Right ventricle myocardium superior (tissue), 1 donor: ENCODE data around the gene SLC17A5. TPM values are rescaled to one million over a fixed set of nuclear protein-coding genes. Genes with fewer than 3 reads are reported as not detected.
"Not testable (repeated sequence)": the region's sequence is repeated elsewhere in the genome, so short reads cannot be mapped to it uniquely, and the experiment has no call there.

ENCODE experiments used
- ATAC-seq: fragments of 200-7000 bp; cut with Tn5 transposase; one replicate; pipeline ENCODE4 v1.9.1; 2020; ENCODE audit warnings: mild to moderate bottlenecking; ENCODE audit not compliant: poor library complexity
- DNase-seq: peaks from one replicate; pipeline ENCODE4 v3.0.0-alpha.2; 2020
- intact Hi-C: fragments of 100-400 bp; cut with DNase I; formaldehyde crosslinking; loops from one replicate; pipeline ENCODE4 v1.11.2; 2022
- total RNA-seq: library from RNA; stranded (reverse); fragmentation: NEBNext Ultra II Directional; extraction: Animal tissue kit (Norgen Biotek cat#: 25700); gene quantifications from one replicate; pipeline ENCODE4 v1.2.1, GENCODE V29; 2021
- donor health status: DM: no; HTN: yes; CAD: no; lungs with severe emphysema.

Gene SLC17A5
- total RNA-seq, 1 donor from 2014 or later = 4.1 TPM

DNA sequence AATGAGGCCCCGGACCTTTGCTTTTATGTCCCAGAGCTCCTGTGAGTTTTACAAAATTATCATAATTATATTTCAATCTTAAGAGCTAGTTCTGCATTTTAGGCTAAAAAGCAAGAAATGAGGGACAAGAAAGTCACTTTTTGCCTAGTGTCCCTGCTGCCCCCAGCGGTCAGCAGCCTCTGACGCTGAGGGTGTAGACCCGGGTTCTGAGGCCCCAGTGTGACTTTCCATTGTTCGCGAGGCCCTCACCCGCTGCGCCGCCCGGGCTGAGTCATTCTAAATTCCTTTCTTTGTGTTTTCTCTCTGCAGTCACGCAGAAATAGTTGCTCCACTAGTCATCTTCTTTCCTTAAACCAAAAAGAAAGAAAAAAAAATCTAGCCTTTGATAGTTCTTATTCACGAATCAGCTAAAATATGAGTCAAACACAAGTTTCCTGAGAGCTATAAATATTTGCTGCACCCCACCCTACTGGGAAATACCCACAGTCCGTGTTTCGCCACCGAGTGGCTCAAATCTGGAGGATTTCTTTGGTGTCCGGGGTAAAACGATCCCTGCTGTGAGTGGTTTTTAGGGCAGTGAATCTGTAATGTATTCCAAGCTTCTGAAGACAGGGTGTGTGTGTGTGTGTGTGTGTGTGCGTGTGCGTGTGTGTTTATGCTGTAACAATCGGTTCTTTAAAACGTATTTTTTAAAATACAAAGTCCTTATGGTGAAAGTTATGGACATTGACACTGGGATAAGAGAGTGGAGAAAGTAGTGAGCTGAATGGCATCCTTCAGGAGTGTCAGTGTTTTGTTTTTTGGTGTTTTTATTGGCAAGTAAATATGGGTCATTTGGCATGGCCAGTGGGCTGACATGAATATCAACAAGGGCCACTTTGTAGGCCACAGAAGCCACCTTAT, 73.3 kb downstream of the SLC17A5 start:
- ATAC-seq (peak; percentile 91), DNase-seq (peak; percentile 85)
- intact Hi-C loops = loop anchor here (10.0 kb wide), 1 partner anchor 56 kb away; the partner anchor contains the start of gene EEF1A1

DNA sequence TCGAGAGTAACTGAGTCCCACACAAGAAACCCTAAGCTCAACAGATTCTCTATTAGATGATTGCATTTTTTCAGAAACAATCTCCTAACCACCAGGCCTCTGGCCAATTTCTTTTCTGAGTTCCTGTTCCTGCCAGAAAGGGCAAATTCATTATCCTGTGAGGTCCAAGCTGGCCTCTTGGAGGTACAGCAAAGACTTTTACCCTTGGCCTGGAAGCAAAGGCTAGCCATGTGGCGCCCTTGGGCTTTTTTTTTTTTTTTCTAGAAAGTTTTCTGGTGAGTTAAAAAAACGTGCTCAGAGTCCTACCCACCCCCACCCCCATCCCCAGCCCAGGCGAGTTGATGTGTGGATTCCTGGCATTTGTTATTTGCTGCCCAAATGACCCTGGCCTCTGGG, 73.9 kb downstream of the SLC17A5 start:
- intact Hi-C loops = loop anchor here (10.0 kb wide), 1 partner anchor 55 kb away; the partner anchor contains the start of gene EEF1A1
- ATAC-seq (peak; percentile 72), DNase-seq (no peak)

DNA sequence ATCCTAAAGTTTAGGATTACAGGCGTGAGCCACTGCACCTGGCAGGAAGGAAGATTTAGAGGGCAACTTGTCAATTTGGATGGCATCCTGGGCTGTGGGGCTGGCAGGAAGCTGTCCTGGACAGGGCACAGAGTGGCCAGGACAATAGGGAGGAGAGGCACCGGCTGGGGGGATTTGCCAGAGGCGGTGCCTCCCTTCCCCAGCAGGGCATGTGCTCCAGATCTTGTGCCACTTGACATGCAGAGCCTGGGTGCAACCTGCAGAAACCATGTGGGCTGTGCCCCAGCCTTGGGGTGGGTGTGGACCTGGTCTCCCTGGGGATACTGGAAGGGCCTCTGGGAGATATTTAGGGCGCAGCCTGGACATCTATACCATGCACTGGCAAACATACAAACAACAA, 74.4 kb downstream of the SLC17A5 start:
- ATAC-seq (peak; percentile 25), DNase-seq (no peak)
- intact Hi-C loops = no loop called here

DNA sequence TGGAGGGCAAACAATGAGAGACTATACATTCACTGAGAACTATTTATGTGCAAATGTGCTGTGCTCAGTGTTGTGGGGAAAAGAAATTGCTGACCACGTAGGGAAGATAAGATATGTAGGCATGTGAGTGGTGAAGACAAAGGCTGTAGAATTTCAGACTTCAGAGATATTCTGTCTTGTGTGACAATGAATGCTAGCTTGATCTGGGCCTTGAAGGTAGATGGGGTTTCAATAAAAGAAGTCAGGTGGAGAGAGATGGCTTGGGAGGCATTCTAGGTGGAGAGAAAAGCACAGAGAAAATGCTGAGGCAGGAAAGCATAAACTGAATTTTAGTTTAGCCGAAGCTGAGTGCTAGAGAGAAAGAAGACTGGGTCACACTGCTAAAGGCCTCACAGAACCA, 76.1 kb downstream of the SLC17A5 start:
- ATAC-seq (no peak), DNase-seq (no peak)
- intact Hi-C loops = no loop called here

DNA sequence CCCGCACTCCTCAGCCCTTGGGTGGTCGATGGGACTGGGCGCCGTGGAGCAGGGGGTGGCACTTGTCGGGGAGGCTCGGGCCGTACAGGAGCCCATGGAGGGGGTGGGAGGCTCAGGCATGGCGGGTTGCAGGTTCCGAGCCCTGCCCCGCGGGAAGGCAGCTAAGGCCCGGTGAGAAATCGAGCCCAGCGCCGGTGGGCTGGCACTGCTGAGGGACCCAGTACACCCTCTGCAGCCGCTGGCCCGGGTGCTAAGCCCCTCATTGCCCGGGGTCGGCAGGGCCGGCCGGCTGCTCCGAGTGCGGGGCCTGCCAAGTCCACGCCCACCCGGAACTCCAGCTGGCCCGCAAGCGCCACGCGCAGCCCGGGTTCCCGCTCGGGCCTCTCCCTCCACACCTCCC, 81.3 kb downstream of the SLC17A5 start:
- ATAC-seq, DNase-seq, intact Hi-C loops: not testable (repeated sequence)

DNA sequence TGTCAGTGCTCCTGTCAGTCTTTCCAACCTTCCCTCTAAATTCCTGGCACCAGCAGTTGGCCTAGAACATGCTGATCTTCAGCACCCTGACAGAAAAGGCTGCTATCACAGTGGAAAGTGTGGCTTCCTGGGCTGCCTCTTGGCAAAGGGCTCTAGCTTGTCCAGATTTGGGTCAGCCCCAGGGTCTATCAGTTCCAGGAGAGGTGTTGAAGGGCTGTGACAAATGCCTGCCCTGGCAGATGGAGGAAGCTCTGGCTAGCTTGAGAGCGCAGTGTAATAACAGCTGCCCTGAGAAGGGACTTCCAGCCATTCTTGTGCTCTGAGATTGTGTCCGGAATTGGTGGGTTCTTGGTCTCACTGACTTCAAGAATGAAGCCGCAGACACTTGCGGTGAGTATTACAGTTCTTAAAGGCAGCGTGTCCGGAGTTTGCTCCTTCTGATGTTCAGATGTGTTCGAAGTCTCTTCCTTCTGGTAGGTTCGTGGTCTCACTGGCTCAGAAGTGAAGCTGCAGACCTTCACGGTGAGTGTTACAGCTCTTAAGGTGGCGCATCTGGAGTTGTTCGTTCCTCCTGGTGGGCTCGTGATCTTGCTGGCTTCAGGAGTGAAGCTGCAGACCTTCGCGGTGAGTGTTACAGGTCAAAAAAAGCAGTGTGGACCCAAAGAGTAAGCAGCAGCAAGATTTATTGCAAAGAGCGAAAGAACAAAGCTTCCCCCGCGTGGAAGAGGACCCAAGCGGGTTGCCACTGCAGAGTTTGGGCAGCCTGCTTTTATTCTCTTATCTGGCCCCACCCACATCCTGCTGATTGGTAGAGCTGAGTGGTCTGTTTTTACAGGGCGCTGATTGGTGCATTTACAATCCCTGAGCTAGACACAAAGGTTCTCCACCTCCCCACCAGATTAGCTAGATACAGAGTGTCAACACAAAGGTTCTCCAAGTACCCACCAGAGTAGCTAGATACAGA, 82.3 kb downstream of the SLC17A5 start:
- ATAC-seq = peak; percentile 98
- DNase-seq = peak; percentile 65
- intact Hi-C loops = not testable (repeated sequence)

DNA sequence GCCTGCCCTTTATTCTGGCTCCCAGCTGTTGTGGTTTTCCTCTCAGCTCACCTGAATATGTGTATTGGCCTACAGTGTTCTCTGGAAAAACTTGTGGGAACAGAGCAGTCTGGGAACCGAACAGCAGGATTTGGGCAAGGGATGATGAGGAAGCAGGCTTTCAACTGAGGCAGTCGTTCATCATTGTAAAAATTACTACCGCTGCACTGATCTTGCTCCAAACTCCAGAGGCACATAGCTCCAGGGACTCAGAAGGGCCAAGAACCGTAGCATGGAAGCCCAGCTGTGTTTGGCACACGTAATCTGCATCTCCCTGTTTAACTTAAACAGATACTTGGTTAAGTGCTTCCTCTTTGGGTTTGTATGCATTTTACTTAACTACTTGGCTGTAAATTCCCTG, 84.7 kb downstream of the SLC17A5 start:
- DNase-seq = no peak
- intact Hi-C loops = no loop called here
- ATAC-seq = no peak

DNA sequence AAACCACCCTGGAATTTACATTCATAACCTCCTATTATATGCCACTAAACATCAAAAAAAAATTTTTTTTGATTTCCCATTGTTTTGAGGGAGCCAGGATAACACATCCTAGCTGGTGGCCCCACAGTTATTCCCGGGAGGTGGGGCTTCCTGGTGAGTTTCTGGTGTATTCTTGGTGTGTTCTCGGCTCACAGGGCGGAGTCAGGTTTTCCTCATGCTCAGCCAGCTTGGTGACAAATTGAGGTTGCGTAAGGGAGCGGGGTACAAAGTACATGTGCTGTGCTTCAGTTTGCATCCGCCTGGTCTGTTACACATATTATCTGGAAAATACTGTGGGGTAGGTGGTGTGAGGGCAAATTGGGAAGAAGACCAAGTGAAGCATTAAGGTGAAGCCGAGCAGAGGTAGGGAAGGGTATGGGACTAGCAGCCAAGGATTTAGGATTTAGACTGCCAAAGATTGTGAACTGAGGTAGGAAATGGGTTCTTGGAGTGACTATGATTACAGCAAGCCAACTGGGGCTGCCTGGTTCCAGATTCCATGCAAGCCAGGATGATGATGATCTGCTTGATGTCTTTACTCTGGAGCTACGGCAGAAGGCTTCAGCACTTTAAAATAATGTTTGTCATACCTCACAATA, 86.7 kb downstream of the SLC17A5 start:
- ATAC-seq = peak; percentile 34
- DNase-seq = peak; percentile 68
- intact Hi-C loops = no loop called here

DNA sequence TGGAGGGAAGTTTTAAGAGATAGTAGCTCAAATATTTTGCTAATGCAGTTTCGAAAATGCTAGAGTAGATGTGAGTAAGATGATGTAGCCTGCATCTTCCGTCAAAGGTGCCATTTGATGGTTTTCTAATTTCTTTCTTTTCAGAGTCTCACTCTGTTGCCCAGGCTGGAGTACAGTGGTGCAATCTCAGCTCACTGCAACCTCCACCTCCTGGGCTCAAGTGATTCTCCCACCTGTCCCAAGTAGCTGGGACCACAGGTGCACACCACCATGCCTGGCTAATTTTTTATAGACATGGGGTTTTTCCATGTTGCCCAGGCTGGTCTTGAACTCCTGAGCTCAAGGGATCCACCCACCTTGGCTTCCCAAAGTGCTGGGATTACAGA, 87.3 kb downstream of the SLC17A5 start:
- intact Hi-C loops, ATAC-seq, DNase-seq: not testable (repeated sequence)

DNA sequence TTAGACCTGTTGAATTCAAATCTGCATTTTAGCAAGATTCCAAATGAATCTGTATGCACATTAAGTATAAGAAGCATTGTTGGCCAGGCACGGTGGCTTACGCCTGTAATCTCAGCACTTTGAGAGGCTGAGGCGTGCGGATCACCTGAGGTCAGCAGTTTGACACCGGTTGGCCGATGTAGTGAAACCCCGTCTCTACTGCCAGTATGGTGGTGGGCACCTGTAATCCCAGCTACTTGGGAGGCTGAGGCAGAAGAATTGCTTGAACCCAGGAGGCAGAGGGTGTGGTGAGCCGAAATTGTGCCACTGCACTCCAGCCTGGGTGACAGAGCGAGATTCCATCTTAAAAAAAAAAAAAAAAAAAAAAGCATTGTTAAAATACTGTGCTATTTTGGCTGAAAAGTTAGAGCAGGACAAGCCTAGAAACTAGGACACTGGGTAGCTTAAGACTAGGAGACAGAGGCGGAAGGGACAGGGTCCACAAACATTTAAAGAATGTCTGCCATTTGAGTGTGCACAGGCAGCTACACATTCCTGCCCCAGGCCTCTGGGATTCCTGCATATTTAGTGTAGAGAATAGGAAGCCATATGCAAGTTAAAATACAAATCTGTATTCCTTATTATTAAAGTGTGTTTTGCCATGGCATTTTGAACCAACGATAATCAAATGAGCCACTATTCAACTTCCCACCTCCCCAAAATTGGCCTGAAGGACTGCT, 87.9 kb downstream of the SLC17A5 start:
- intact Hi-C loops = no loop called here
- no peak for DNase-seq
- no peak for ATAC-seq

DNA sequence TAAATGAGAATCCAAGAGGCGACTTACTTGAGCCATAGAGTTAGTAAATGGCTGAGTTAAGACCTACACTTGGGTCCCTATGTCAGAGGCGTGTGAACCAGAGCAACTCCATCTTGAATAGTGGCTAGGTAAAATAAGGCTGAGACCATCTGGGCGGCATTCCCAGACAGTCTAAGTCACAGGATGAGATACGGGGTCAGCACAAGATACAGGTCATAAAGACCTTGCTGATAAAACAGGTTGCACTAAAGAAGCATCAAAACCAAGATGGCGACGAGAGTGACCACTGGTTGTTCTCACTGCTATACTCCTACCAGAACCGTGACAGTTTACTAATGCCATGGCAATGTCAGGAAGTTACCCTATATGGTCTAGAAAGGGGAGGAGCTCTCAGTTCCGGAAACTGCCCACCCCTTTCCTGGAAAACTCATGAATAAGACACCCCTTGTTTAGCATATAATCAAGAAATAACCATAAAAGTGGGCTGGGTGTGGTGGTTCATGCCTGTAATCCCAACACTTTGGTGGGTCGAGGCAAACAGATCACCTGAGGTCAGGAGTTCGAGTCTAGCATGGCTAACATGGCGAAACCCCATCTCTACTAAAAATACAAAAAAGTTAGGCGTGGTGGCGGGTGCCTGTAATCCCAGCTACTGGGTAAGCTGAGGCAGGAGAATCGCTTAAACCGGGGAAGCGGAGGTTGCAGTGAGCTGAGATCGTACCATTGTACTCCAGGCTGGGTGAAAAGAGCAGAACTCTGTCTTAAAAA, 89.0 kb downstream of the SLC17A5 start:
- no peak for DNase-seq
- intact Hi-C loops = no loop called here
- ATAC-seq = no peak

DNA sequence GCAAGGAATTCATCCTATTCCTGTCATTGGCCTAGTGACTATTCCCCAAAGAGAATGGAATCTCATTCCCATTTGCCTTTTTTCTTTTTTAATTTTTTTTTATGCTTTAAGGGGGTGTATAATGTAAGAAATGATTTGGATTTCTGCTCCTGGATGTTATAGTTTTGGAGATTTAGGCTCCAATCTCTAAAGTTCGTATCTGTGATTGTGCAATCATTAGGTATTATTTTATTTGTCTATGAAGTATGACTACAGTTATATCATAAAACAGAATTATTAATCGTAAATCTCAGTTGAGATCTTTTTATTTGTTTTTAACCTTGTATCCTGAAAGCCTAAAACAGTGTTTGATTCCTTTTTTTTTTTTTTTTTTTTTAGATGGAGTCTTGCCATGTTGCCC, 91.2 kb downstream of the SLC17A5 start:
- ATAC-seq (no peak), DNase-seq (no peak)
- intact Hi-C loops = no loop called here

DNA sequence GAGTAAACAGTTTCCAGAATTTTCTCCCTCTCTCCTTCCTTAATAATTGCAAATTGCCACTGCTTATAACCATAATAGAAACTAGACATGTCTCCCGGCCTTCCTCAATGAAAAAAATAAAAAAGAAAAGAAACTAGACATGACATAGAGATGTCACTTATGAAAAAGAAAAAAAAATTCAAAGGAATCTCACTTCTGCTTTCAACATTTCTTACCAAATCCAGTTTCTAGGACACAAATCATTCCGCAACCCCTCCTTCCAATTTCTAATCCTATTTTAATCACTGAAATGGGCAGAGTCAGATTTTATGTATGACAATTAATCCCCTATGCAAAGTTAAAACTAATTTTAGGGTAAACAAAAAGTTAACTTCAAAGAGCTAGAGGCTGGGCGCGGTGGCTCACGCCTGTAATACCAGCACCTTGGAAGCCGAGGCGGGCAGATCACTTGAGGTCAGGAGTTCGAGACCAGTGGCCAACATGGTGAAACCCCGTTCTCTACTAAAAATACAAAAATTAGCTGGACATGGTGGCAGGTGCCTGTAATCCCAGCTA, 92.9 kb downstream of the SLC17A5 start:
- intact Hi-C loops = no loop called here
- ATAC-seq = no peak

DNA sequence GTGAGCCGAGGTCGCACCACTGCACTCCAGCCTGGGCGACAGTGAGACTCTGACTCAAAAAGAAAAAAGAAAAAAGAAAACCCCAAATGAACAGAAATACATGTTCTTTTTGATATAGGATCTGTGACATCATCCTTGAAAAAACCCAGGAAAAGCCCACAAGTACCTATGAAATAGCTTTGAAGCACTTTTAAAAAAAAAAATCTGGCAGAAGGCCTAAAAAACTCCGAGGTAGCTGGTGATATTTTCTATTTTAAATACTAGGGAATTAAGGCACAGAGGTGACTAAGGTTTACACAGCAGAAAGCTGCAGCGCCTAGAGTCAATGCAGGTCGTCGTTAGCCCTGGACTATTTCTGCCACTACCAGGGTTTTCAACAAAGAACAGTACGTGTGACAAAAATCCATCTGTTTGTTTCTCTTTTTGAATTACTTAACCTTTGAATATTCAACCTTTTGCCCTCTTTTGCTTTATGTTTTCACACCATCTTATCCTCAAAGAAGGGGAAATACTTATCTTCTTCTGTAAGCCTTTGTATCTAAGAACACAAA, 93.5 kb downstream of the SLC17A5 start:
- DNase-seq = no peak
- intact Hi-C loops = no loop called here
- no peak for ATAC-seq

More for the DNA sequence above, 92.9 kb downstream of the SLC17A5 start:
- no peak for DNase-seq

DNA sequence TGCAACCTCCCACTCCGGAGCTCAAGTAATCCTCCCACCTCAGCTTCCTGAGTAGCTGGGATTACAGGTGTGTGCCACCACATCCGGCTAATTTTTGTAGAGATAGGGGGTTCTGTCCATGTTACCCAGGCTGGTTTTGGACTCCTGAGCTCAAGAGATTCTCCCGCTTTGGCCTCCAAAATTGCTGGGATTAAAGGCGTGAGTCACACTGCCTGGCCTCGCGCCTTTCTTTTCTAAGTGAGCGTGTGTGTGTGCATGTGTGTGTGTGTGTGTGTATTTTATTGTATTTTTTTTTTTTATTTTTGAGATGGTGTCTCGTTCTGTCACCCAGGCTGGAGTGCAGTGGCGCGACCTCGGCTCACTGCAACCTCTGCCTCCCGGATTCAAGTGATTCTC, 94.4 kb downstream of the SLC17A5 start:
- ATAC-seq, DNase-seq, intact Hi-C loops: not testable (repeated sequence)

DNA sequence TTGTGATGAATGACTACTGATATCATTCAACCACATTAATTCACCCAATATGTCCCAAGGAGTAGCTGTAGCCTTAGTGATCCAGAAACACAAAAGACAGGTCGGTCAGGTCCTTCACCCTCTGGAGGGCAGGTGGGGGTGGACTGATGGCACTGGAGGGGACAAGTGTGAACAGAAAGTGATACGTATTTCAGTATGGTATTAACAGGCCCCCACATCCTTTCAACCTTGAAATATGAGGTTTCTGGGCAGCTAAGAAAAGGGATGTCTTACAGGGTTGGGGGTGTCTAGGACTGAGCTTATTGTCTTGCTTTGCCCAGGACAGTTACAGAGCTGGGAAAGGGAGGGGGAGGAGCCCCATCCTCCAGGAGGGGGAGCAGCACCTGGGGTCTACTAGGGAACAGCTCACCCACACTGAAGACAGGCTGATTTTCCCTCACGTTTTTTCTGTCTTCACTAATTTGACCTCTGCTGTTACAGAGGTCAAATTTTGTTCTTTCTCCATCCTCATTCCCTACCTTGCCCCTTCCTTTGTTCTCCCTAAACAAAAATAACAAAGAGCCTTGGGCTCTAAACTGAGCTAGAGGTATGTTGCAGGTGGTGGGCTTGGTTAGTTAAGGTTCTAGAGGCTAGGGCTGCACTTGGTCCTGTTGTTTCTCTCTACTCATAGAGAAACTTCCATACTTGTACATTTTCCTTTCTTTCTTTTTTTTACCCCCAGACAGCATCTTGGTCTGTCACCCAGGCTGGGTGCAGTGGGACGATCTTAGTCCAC, 95.0 kb downstream of the SLC17A5 start:
- DNase-seq = no peak
- ATAC-seq = no peak
- intact Hi-C loops = no loop called here
